Neural cell (in vitro differentiated cells): ENCODE measurements around the gene AGTPBP1. TPM values are rescaled to one million over a fixed set of nuclear protein-coding genes. Genes with fewer than 3 reads are reported as not detected.

Source experiments
- H2AFZ ChIP-seq: fragments of 200-600, 300-800 bp; sonication (generic), shearing (Covaris generic); 2 replicates; pipeline ENCODE4 v1.6.0; 2014; ENCODE audit warnings: low read depth, mild to moderate bottlenecking, antibody characterized with exemption, low read length, moderate library complexity
- H3F3A ChIP-seq: fragments of 200-600 bp; shearing (Covaris generic); 2 replicates; pipeline ENCODE4 v1.6.1; 2016; ENCODE audit warnings: mild to moderate bottlenecking, moderate library complexity, mixed read lengths, antibody characterized with exemption, low read length; ENCODE audit not compliant: insufficient read depth, poor library complexity, severe bottlenecking
- H3K27ac ChIP-seq: fragments of 200-600, 300-800 bp; sonication (generic), shearing (Covaris generic); 2 replicates; pipeline ENCODE4 v1.5.1; 2014; ENCODE audit warnings: mild to moderate bottlenecking, low read length, moderate library complexity
- H3K27me3 ChIP-seq: fragments of 300-800, 200-600 bp; sonication (generic), shearing (Covaris generic); 2 replicates; pipeline ENCODE4 v1.6.0; 2014; ENCODE audit warnings: mild to moderate bottlenecking, low read depth, low read length, moderate library complexity; ENCODE audit not compliant: insufficient read depth
- H3K36me3 ChIP-seq: fragments of 300-800, 200-600 bp; sonication (generic), shearing (Covaris generic); 2 replicates; pipeline ENCODE4 v1.5.1; 2014; ENCODE audit warnings: mild to moderate bottlenecking, antibody characterized with exemption, low read length, moderate library complexity; ENCODE audit not compliant: insufficient read depth
- H3K4me2 ChIP-seq: fragments of 300-800, 200-600 bp; sonication (generic), shearing (Covaris generic); 2 replicates; pipeline ENCODE4 v1.6.0; 2014; ENCODE audit warnings: mild to moderate bottlenecking, low read length
- H3K4me3 ChIP-seq: fragments of 300-800, 200-600 bp; sonication (generic), shearing (Covaris generic); 2 replicates; pipeline ENCODE4 v1.5.1; 2014; ENCODE audit warnings: mild to moderate bottlenecking, low read length, moderate library complexity
- H3K79me2 ChIP-seq: fragments of 200-600 bp; shearing (Covaris generic); replicated peaks from 2 replicates; pipeline ENCODE4 v1.6.0; 2014; ENCODE audit warnings: mild to moderate bottlenecking, low read length, moderate library complexity; ENCODE audit not compliant: insufficient read depth
- H3K9ac ChIP-seq: fragments of 300-800, 200-600 bp; sonication (generic), shearing (Covaris generic); 2 replicates; pipeline ENCODE4 v1.6.1; 2016; ENCODE audit warnings: mild to moderate bottlenecking, low read length, mixed read lengths
- H3K9me2 ChIP-seq: fragments of 200-600 bp; shearing (Covaris generic); 2 replicates; pipeline ENCODE4 v1.6.1; 2016; ENCODE audit warnings: mild to moderate bottlenecking, low read length, mixed read lengths; ENCODE audit not compliant: insufficient read depth
- H3K9me3 ChIP-seq: fragments of 200-600, 300-800 bp; sonication (generic), shearing (Covaris generic); 2 replicates; pipeline ENCODE4 v1.6.1; 2016; ENCODE audit warnings: mild to moderate bottlenecking, mixed run types, low read length, moderate library complexity, mixed read lengths
- H4K20me1 ChIP-seq: fragments of 200-600 bp; shearing (Covaris generic); 2 replicates; pipeline ENCODE4 v1.6.1; 2016; ENCODE audit warnings: mild to moderate bottlenecking, mixed run types; ENCODE audit not compliant: insufficient read depth
- EP300 ChIP-seq: fragments of 450-650 bp; conservative IDR thresholded peaks from 2 replicates; pipeline ENCODE4 v1.6.1; 2014; ENCODE audit warnings: antibody characterized with exemption, mild to moderate bottlenecking, moderate library complexity; ENCODE audit not compliant: poor library complexity, severe bottlenecking
- EZH2 ChIP-seq: fragments of 200-600, 300-800 bp; shearing (Covaris generic), sonication (generic); IDR thresholded peaks from 2 replicates; pipeline ENCODE4 v1.6.1; 2014; ENCODE audit warnings: antibody characterized with exemption, low read length, borderline replicate concordance, mild to moderate bottlenecking; ENCODE audit not compliant: insufficient read depth, poor library complexity, severe bottlenecking
- MXI1 ChIP-seq: fragments of 450-650 bp; conservative IDR thresholded peaks from 2 replicates; pipeline ENCODE4 v1.6.1; 2014; ENCODE audit warnings: antibody characterized with exemption, mild to moderate bottlenecking; ENCODE audit not compliant: poor library complexity, severe bottlenecking
- POLR2AphosphoS5 ChIP-seq: IDR thresholded peaks from 2 replicates; pipeline ENCODE4 v1.6.1; 2012
- RAD21 ChIP-seq: fragments of 450-650 bp; conservative IDR thresholded peaks from 2 replicates; pipeline ENCODE4 v1.6.1; 2014; ENCODE audit warnings: antibody characterized with exemption, mild to moderate bottlenecking, moderate library complexity
- SMC3 ChIP-seq: fragments of 450-650 bp; conservative IDR thresholded peaks from 2 replicates; pipeline ENCODE4 v1.6.1; 2014; ENCODE audit warnings: antibody characterized with exemption, mild to moderate bottlenecking, moderate library complexity; ENCODE audit not compliant: poor library complexity
- TAF1 ChIP-seq: IDR thresholded peaks from 2 replicates; pipeline ENCODE4 v1.6.1; 2012; ENCODE audit warnings: low read depth
- polyA plus RNA-seq: library from polyadenylated mRNA; depleted of rRNA; stranded (reverse); fragments of >200 nt; gene quantifications from 2 replicates; pipeline ENCODE4 v1.2.3, GENCODE V29; 2014
- TF ChIP-seq, protein P1 (sequence below): fragments of 450-650 bp; IDR thresholded peaks from 2 replicates; pipeline ENCODE4 v1.5.1; 2014; ENCODE audit warnings: antibody characterized with exemption, mild to moderate bottlenecking, moderate library complexity; ENCODE audit not compliant: poor library complexity, severe bottlenecking
- TF ChIP-seq, protein P2 (sequence below): IDR thresholded peaks from 2 replicates; pipeline ENCODE4 v1.6.1; 2012; ENCODE audit warnings: borderline replicate concordance

AGTPBP1 gene
- polyA plus RNA-seq, 1 donor from 2014 or later = 90.7 TPM

DNA sequence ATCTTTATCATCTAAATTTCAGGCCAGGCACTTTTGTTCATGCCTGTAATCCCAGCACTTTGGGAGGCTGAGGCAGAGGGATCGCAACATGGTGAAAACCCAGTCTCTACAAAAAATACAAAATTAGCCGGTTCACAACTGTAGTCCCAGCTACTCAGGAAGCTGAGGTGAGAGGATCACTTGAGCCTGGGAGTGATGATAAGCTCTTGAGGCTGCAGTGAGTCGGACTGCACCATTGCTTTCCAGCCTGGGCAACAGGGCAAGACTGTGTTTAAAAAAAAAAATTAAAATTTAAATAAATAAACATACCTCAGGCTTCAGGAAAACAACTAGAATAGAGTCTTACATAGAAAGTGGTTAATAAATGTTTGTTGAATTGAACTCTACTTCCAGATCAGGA lies 147.4 kb downstream of the AGTPBP1 start:
- H3F3A ChIP-seq = no peaks in the 10 kb centered on the region
- TF ChIP-seq EP300 (no peak), POLR2AphosphoS5 (no peak), TAF1 (no peak), EZH2 (no peak), RAD21 (no peak), SMC3 (no peak), MXI1 (no peak)
- TF ChIP-seq, protein P1, sequence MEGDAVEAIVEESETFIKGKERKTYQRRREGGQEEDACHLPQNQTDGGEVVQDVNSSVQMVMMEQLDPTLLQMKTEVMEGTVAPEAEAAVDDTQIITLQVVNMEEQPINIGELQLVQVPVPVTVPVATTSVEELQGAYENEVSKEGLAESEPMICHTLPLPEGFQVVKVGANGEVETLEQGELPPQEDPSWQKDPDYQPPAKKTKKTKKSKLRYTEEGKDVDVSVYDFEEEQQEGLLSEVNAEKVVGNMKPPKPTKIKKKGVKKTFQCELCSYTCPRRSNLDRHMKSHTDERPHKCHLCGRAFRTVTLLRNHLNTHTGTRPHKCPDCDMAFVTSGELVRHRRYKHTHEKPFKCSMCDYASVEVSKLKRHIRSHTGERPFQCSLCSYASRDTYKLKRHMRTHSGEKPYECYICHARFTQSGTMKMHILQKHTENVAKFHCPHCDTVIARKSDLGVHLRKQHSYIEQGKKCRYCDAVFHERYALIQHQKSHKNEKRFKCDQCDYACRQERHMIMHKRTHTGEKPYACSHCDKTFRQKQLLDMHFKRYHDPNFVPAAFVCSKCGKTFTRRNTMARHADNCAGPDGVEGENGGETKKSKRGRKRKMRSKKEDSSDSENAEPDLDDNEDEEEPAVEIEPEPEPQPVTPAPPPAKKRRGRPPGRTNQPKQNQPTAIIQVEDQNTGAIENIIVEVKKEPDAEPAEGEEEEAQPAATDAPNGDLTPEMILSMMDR = no peak
- TF ChIP-seq, protein P2, sequence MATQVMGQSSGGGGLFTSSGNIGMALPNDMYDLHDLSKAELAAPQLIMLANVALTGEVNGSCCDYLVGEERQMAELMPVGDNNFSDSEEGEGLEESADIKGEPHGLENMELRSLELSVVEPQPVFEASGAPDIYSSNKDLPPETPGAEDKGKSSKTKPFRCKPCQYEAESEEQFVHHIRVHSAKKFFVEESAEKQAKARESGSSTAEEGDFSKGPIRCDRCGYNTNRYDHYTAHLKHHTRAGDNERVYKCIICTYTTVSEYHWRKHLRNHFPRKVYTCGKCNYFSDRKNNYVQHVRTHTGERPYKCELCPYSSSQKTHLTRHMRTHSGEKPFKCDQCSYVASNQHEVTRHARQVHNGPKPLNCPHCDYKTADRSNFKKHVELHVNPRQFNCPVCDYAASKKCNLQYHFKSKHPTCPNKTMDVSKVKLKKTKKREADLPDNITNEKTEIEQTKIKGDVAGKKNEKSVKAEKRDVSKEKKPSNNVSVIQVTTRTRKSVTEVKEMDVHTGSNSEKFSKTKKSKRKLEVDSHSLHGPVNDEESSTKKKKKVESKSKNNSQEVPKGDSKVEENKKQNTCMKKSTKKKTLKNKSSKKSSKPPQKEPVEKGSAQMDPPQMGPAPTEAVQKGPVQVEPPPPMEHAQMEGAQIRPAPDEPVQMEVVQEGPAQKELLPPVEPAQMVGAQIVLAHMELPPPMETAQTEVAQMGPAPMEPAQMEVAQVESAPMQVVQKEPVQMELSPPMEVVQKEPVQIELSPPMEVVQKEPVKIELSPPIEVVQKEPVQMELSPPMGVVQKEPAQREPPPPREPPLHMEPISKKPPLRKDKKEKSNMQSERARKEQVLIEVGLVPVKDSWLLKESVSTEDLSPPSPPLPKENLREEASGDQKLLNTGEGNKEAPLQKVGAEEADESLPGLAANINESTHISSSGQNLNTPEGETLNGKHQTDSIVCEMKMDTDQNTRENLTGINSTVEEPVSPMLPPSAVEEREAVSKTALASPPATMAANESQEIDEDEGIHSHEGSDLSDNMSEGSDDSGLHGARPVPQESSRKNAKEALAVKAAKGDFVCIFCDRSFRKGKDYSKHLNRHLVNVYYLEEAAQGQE = no peak
- H2AFZ ChIP-seq = no peak overlapping the region
- H3K9ac ChIP-seq = no peak overlapping the region
- H3K36me3 ChIP-seq = no peaks in the 10 kb centered on the region
- H3K4me2 ChIP-seq = no peak overlapping the region
- H4K20me1 ChIP-seq = no peaks in the 10 kb centered on the region
- H3K9me3 ChIP-seq = no peaks in the 10 kb centered on the region
- no peak overlapping the region for H3K27ac ChIP-seq
- no peaks in the 10 kb centered on the region for H3K27me3 ChIP-seq
- H3K4me3 ChIP-seq = no peak overlapping the region
- H3K9me2 ChIP-seq = no peaks in the 10 kb centered on the region
- no peaks in the 10 kb centered on the region for H3K79me2 ChIP-seq

DNA sequence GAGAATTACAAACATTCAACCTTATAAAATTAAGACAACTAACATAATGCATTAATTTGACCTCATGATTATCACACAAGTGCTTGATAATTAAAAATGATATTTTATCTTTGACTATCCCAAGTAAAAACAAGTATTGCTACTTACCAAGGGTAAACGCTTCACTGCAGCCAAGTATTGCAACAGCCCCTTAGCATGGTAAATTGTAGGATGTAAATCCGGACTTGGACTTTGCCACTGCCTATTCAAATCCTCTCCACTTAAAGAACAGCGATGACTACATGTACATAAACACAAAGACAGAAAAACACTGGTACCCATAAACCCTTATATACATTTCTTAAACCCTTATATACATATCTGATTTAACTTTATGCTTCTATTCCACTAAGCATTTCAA lies 155.1 kb downstream of the AGTPBP1 start:
- H3K9ac ChIP-seq = no peak overlapping the region
- H3K27ac ChIP-seq = no peak overlapping the region
- H4K20me1 ChIP-seq = no peaks in the 10 kb centered on the region
- H3K9me2 ChIP-seq = no peaks in the 10 kb centered on the region
- H3F3A ChIP-seq = no peaks in the 10 kb centered on the region
- H3K79me2 ChIP-seq = no peaks in the 10 kb centered on the region
- H3K4me3 ChIP-seq = no peak overlapping the region
- no peaks in the 10 kb centered on the region for H3K36me3 ChIP-seq
- no peaks in the 10 kb centered on the region for H3K27me3 ChIP-seq
- TF ChIP-seq, protein P1 = no peak
- TF ChIP-seq SMC3 (no peak), EP300 (no peak), POLR2AphosphoS5 (no peak), RAD21 (no peak), TAF1 (no peak), EZH2 (no peak), MXI1 (no peak)
- TF ChIP-seq, protein P2 = no peak
- H2AFZ ChIP-seq = no peak overlapping the region
- no peak overlapping the region for H3K4me2 ChIP-seq
- H3K9me3 ChIP-seq = no peaks in the 10 kb centered on the region
